Heart left ventricle (tissue), 13 donors: ENCODE results near the gene RAD51B.
A peak's percentile ranks its signal among the peaks of the same experiment; 100 is the strongest.

Source experiments
- CTCF ChIP-seq, 12 donors: fragments of 200-600 bp; sonication (generic) in 4 of 12; IDR thresholded peaks; one replicate each; pipeline versions ENCODE4 v1.5.0 to v1.8.0; 2018 to 2022; ENCODE audit warnings: antibody characterized with exemption in 12 of 12, mild to moderate bottlenecking in 5 of 12
- POLR2A ChIP-seq, 2 donors: fragments of 450-650 bp; IDR thresholded peaks; one replicate each; pipeline ENCODE4 v1.6.1; 2017; ENCODE audit warnings: antibody characterized with exemption in 2 of 2, mild to moderate bottlenecking in 2 of 2, moderate library complexity in 2 of 2
- donor health status: ischemic (EF 13 %, LVEDD 7.1; RV severe dilation, severe dysfunction).
- donor health status: DM: no; HTN: yes; CAD: no.
- donor health status: DM: no; HTN: no; CAD: no.
- donor health status: ischemic (EF 25% LVEDD 6.9; RV normal size, moderate dysfunction).
- donor health status: ischemic (EF 25% LVEDD 5.7; RV mildly dilated, moderate dysfunction).
- donor health status: ischemic (EF 35%, LVEDD 5.7; RV mildly dilated, moderate dysfunction).
- donor health status: nonischemic (EF 11% LVEDD 7.7; RV severe dilation, severe dysfunction).
- donor health status: DM: yes; HTN: yes; CAD: no.
- donor health status: PGD.
- donor health status: ischemic (EF 29% LVEDD 5.4; RV normal size, mild dysfunction).
- donor health status: nonischemic (EF 23%, LVEDD 6.1; RV moderate dilation, normal function).

- TF ChIP-seq CTCF (IDR thresholded peaks at IDR 0.05), result peak in 1 of 12 donors; percentile 4
- no peak for TF ChIP-seq POLR2A (IDR thresholded peaks at IDR 0.05)
Observed at GRCh38 chr14:68630611-68631393, 811.2 kb downstream of the RAD51B start.
